Measurements from ENCODE around the gene GABBR1.

GABBR1 gene

DNA sequence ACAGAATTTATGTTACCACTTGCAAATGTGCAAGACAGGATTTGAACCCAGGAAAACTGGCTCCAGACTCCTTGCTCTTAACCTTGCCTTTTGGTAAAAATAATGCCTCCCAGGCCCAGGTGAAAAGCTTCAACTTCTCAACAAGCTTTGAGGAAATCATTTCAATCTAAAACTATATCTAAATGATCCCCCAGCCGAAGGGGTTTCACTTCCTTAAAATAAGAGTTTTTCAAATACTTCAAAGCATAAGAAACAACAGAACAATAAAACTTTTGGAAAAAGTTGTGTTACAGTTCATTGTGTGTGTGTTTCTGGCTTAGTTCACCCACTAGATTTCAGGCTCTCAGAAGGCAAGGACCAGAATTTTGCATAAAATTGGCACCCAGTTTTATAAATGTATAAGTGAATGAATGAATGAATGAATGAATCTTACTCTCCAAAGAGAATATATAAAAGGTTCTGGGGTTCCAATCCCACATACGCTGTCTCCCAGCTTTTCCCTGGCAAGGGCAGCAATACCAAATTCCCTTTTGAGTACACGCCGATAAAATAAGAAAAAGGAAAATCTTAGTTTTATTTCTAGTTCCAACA, 42.7 kb downstream of the GABBR1 start:
- Mint-ChIP-seq H3K4me3 (no peak overlapping the region), H3K4me1 (ENCODE audit: low read depth) (no peaks in the 10 kb centered on the region), H3K9me3 (no peaks in the 10 kb centered on the region), H3K27me3 (ENCODE audit: low read depth) (peaks cover 41% of the 10 kb centered on the region), H3K36me3 (ENCODE audit: low read depth) (no peaks in the 10 kb centered on the region), H3K27ac (no peak overlapping the region)

DNA sequence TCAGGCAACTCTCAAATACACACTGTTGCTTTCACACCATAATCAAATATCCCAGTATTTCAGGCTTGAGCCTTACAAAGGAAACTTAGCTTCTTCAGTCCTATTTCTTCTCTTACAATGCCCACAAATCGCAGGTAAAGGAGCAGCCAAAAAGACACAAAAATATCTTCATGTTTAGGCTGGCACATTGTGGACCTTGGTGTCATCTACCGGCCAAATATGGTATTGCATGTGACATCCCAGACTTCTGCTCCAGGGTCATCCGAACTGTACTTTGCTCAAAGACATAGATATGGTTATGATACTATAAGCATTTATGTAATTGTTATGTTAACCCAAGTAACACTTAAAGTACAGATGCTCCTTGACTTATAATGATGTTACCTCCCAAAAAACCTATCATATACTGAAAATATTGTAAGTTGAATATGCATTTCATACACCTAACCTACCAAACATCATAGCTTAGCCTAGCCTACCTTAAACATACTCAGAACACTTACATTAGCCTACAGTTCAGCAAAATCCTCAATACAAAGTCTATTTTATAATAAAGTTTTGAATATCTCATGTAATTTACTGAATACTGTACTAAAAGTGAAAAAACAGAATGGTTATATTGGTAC, 43.4 kb downstream of the GABBR1 start:
- Mint-ChIP-seq H3K27ac (no peak overlapping the region), H3K36me3 (ENCODE audit: low read depth) (no peaks in the 10 kb centered on the region), H3K27me3 (ENCODE audit: low read depth) (peaks cover 35% of the 10 kb centered on the region), H3K4me1 (ENCODE audit: low read depth) (no peaks in the 10 kb centered on the region), H3K4me3 (no peak overlapping the region), H3K9me3 (no peaks in the 10 kb centered on the region)

DNA sequence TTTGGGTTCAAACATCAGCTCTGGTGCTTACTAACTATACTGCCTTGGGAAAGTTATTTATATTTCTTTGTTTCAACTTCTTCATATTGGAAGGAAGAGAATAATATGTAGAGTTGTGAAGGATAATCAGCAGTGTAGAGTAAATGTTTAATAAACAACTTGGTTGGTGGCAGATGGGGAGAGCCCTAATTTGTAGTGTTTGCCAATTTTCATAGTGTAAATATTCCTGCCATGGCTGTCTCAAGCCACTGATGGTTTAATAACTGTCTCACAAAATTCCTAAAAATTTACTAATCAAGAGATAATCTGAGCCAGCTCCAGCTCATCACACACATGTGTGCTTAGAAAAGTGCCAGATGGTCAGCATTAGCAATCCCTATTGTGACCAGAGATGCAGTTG, 48.2 kb downstream of the GABBR1 start, which contains the start of gene OR2H2:
Gene OR2H2, plus strand, starts transcription at position 301 of the 400 bp plus-strand sequence. CDS start 2,824 bp downstream, outside the sequence.
- Mint-ChIP-seq H3K27ac (no peak within 1 kb of the TSS), H3K4me3 (no peak within 1 kb of the TSS), H3K27me3 (ENCODE audit: low read depth) (peaks cover 28% of the 10 kb centered on the region), H3K4me1 (ENCODE audit: low read depth) (no peaks in the 10 kb centered on the region), H3K9me3 (no peaks in the 10 kb centered on the region), H3K36me3 (ENCODE audit: low read depth) (no peaks in the 10 kb centered on the region)

DNA sequence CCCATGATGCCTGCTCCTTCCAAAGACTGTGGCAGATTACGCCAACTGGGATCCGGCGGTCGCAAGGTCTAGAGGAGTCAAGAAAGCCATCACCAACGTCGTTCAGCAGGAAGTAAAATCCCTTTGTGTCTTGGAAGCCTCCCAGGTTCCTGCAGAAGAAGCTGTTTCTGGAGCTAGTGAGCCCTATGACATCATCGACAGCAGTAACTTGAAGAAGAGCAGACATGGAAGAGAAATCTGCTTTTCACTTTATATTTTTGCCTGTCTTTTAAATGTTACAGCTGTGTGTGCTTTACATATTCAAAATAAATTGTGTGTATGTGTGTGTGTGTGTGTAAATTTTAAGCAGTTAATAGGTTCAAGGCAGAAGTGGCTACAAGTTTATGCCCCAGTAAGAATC, 55.4 kb downstream of the GABBR1 start:
- Mint-ChIP-seq H3K9me3 (no peaks in the 10 kb centered on the region), H3K36me3 (ENCODE audit: low read depth) (no peaks in the 10 kb centered on the region), H3K27me3 (ENCODE audit: low read depth) (peaks cover 32% of the 10 kb centered on the region), H3K27ac (no peak overlapping the region), H3K4me1 (ENCODE audit: low read depth) (no peaks in the 10 kb centered on the region), H3K4me3 (no peak overlapping the region)

DNA sequence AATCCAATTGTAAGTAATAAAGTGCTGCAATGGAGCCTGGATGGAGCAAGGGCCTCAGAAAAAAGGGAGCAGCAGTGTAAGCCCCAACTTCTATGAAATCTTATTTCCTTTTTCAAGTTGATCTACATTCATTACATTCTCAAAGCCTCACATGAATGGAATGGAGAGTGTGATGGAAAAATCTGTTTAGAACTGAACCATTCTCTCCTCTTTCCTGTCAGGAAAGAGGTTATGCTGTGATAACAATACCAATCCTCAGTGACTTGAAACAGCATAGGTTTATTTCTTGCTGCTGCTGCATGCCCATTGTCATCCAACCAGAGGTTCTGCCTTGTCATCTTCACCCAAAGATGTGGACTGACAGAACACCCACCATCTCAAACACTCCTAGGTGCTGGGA, 56.9 kb downstream of the GABBR1 start:
- Mint-ChIP-seq H3K27ac (no peak overlapping the region), H3K4me1 (ENCODE audit: low read depth) (no peaks in the 10 kb centered on the region)

DNA sequence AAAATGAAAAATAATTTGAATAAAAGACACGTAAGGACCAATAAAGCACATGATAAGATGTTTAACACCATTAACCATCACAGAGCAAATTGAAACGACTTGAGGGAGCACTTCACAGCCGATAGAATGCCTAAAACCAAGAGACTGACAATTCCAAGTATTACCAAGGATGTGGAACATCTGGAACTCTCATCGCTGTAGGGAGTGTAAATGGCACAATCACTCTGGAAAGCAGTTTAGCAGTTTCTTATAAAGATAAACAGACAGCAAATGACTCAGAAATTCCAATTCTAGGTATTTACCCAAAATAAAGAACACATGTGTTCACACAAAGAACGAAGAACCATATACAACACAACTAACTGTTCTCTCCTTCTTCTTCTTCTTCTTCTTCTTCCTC, 65.0 kb downstream of the GABBR1 start:
- Mint-ChIP-seq H3K27me3 (ENCODE audit: low read depth) (peaks cover 35% of the 10 kb centered on the region), H3K4me3 (no peak overlapping the region), H3K4me1 (ENCODE audit: low read depth) (no peaks in the 10 kb centered on the region), H3K36me3 (ENCODE audit: low read depth) (no peaks in the 10 kb centered on the region), H3K27ac (no peak overlapping the region), H3K9me3 (no peaks in the 10 kb centered on the region)

More for the DNA sequence above, 56.9 kb downstream of the GABBR1 start:
- Mint-ChIP-seq H3K27me3 (ENCODE audit: low read depth) (peaks cover 37% of the 10 kb centered on the region), H3K4me3 (no peak overlapping the region), H3K9me3 (no peaks in the 10 kb centered on the region), H3K36me3 (ENCODE audit: low read depth) (no peaks in the 10 kb centered on the region)

DNA sequence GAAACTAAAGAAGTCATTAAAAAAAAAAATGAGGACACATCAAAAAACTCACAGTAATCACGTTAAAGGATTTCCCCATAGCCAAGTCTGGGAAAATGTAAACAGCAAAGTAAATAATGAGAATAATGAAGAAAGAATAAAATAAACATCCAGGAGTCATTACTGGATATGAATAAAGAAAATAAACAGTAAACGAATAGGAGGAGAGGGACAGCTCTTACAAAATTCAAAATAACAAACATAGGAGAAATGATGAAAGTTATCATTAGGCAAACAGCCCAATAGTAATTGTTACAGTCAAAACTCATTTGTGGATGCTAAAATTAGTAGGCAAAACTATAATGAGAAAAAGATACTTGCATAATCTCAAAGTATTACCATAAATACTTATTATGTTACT, 65.4 kb downstream of the GABBR1 start:
- Mint-ChIP-seq H3K36me3 (ENCODE audit: low read depth) (no peaks in the 10 kb centered on the region), H3K4me3 (no peak overlapping the region), H3K4me1 (ENCODE audit: low read depth) (no peaks in the 10 kb centered on the region), H3K27me3 (ENCODE audit: low read depth) (peaks cover 36% of the 10 kb centered on the region), H3K9me3 (no peaks in the 10 kb centered on the region), H3K27ac (no peak overlapping the region)

DNA sequence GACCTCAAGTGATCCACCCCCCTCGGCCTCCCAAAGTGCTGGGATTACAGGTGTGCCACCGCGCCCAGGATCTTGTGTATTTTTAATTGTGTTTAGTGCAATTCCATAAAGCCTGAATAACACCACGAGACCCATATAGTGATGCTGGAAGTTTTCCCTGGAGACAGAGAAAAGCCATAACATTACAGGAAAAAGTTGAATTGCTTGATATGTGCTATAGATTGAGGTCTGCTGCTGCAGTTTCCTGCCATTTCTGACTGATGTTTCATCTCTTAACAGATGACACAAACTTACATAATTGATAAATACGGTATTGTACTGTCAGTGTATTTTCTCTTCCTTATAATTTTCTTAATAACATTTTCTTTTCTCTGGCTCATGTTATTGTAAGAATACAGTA, 66.1 kb downstream of the GABBR1 start:
- H3K27me3 Mint-ChIP-seq (ENCODE audit: low read depth) = peaks cover 38% of the 10 kb centered on the region
- H3K27ac Mint-ChIP-seq = no peak overlapping the region
- H3K36me3 Mint-ChIP-seq (ENCODE audit: low read depth) = no peaks in the 10 kb centered on the region
- H3K9me3 Mint-ChIP-seq = no peaks in the 10 kb centered on the region
- no peak overlapping the region for H3K4me3 Mint-ChIP-seq
- no peaks in the 10 kb centered on the region for H3K4me1 Mint-ChIP-seq (ENCODE audit: low read depth)

DNA sequence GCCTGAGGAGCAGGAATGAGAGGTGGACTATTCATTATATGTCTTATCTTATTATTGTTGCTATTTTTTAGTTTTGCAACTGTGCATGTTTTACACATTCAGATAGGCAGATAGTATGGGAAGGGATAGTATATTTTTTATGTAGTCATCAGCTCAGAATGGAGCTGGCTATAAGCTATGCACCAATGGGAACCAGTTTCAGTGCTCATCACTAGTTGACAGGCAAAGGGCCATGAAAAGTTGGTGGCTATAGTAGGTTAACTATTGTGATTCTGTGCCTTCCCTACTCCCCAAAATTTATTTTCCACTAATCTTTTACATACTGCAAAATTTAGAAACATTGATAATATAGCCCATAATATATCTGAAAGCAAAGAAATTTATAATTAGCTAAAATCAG, 68.1 kb downstream of the GABBR1 start:
- Mint-ChIP-seq H3K27me3 (ENCODE audit: low read depth) (peaks cover 45% of the 10 kb centered on the region), H3K36me3 (ENCODE audit: low read depth) (no peaks in the 10 kb centered on the region), H3K4me3 (no peak overlapping the region), H3K4me1 (ENCODE audit: low read depth) (peaks cover 2% of the 10 kb centered on the region), H3K27ac (no peak overlapping the region), H3K9me3 (no peaks in the 10 kb centered on the region)

DNA sequence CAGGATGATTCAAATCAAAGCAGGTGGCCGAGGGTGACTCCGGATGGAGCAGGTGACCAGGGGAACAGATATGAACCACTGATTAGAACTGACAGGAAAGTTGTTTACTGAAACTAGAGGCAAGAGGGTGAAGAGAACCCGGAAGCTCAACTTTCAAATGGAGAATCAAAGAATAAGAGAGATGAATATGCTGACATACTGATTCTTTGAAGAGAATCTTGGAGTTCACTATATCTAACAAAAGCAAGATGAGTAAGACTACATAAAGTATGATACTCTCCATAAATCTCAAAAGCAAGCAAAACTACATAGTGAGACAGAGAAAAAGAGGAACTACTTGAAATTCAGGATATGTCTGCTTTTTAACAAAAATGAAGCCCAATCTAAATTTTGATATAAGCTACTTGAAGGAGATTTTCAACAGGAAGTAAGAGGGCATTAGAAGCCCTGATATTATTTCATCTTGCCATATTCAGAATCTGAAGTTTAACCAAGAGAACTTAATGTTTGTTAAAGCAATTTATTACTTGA, 69.5 kb downstream of the GABBR1 start:
- Mint-ChIP-seq H3K27me3 (ENCODE audit: low read depth) (peaks cover 54% of the 10 kb centered on the region), H3K36me3 (ENCODE audit: low read depth) (no peaks in the 10 kb centered on the region), H3K27ac (no peak overlapping the region), H3K9me3 (no peaks in the 10 kb centered on the region), H3K4me3 (no peak overlapping the region), H3K4me1 (ENCODE audit: low read depth) (peaks cover 2% of the 10 kb centered on the region)

DNA sequence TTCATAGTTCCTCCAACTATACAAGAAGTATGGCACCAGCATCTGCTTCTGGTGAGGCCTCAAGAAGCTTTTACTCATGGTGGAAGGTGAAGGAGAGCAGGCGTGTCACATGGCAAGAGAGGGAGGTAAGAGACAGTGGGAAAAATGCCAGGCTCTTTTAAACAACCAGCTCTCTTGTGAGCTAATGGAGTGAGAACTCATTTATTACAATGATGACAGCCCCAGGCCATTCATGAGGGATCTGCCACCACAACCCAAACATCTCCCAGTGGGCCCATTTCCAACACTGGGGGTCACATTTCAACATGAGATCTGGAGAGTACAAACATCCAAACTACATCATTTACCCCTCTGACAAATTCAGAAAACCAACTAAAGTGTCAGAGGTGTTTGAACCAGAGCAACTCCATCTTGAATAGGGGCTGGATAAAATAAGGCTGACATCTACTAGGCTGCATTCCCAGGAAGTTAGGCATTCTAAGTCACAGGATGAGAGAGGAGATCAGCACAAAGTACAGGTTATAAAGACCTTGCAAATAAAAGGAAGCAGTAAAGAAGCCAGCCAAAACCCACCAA, 71.3 kb downstream of the GABBR1 start:
- H3K9me3 Mint-ChIP-seq = no peaks in the 10 kb centered on the region
- H3K4me3 Mint-ChIP-seq = no peak overlapping the region
- peaks cover 2% of the 10 kb centered on the region for H3K4me1 Mint-ChIP-seq (ENCODE audit: low read depth)
- H3K36me3 Mint-ChIP-seq (ENCODE audit: low read depth) = no peaks in the 10 kb centered on the region
- peaks cover 44% of the 10 kb centered on the region for H3K27me3 Mint-ChIP-seq (ENCODE audit: low read depth)
- H3K27ac Mint-ChIP-seq = no peak overlapping the region

DNA sequence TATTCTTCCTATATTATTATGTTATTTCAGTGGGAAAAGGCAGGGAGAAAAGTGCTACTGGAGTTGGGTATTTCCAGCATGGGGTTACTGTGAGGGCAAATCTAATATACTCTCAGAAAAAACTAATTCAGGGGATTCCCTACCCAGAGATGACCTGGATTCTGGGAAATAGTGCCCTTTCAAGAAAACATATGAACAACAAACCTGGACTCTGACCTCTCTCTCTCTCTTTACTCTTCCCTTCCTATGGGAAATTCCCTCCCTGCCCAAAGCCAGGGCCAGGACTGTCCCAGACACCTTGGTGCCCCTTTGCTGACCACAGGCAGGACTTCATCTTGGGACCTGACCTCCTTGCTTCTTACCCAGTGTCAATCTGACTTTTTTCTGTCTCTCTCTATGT, 71.9 kb downstream of the GABBR1 start:
- H3K4me1 Mint-ChIP-seq (ENCODE audit: low read depth) = peaks cover 2% of the 10 kb centered on the region
- H3K27me3 Mint-ChIP-seq (ENCODE audit: low read depth) = peaks cover 47% of the 10 kb centered on the region
- H3K4me3 Mint-ChIP-seq = no peak overlapping the region
- no peaks in the 10 kb centered on the region for H3K36me3 Mint-ChIP-seq (ENCODE audit: low read depth)
- H3K9me3 Mint-ChIP-seq = no peaks in the 10 kb centered on the region
- no peak overlapping the region for H3K27ac Mint-ChIP-seq

DNA sequence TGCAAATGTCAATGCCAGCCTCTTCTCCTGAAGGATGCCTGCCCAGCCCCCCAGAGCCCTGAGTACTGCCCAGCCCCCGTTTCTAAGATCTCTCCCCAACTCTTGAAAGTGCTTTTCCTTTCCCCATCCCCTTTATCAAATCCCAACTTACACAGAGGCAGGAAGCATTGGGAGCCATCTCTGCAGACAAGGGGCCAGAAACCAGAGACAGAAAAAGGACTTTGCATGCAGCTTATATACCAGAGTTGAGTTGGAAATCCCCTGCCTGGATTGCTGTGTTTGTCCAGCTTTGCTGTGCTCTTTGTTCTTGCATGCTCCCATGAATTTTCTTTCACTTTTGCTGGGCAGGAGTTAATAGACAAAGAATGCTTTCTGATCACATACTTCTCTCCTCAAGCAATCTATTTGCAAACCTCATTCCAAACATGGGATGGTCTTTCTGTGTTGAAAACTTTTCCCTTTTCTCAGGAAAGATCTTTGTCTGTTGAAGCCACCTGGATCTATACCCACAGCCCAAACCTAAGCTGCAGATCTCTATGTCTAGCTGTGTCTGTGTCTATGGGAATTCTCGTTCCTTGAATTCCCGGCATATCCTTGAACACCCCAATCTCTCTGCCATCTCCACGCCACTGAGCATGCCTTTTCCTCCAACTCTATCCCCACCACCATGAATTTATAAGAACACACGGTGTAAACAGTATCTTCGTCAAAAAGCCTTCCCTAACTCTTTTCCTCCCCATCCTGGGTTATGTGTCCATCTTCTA, 73.3 kb downstream of the GABBR1 start, which contains the start of gene UBD:
Gene UBD, minus strand, starts transcription at position 209 of the 764 bp plus-strand sequence. Its CDS starts 31 bp downstream, at position 178.
- H3K36me3 Mint-ChIP-seq (ENCODE audit: low read depth) = no peaks in the 10 kb centered on the region
- no peaks in the 10 kb centered on the region for H3K9me3 Mint-ChIP-seq
- H3K27ac Mint-ChIP-seq = no peak within 1 kb of the TSS
- H3K4me3 Mint-ChIP-seq = no peak within 1 kb of the TSS
- peaks cover 50% of the 10 kb centered on the region for H3K27me3 Mint-ChIP-seq (ENCODE audit: low read depth)
- H3K4me1 Mint-ChIP-seq (ENCODE audit: low read depth) = peaks cover 2% of the 10 kb centered on the region

DNA sequence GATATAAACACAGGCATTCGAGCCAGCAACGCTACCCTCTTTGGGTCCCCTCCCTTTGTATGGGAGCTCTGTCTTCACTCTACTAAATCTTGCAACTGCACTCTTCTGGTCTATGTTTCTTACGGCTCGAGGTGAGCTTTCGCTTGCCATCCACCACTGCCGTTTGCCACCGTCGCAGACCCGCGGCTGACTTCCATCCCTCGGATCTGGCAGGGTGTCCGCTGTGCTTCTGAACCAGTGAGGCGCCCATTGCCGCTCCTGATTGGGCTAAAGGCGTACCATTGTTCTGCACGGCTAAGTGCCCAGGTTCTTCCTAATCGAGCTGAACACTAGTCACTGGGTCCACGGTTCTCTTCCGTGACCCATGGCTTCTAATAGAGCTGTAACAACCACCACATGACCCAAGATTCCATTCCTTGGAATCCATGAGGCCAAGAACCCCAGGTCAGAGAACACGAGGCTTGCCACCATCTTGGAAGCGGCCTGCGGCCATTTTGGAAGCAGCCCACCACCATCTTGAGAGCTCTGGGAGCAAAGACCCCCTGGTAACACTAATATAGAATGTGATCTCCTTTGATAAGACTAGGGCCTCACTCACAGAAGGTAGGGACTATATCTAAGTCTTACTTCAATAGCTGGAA, 74.4 kb downstream of the GABBR1 start:
- Mint-ChIP-seq H3K4me3 (no peak overlapping the region), H3K27me3 (ENCODE audit: low read depth) (peaks cover 60% of the 10 kb centered on the region), H3K27ac (no peak overlapping the region), H3K9me3 (no peaks in the 10 kb centered on the region), H3K4me1 (ENCODE audit: low read depth) (peaks cover 2% of the 10 kb centered on the region), H3K36me3 (ENCODE audit: low read depth) (no peaks in the 10 kb centered on the region)
